GM18526 (cell line): ENCODE data around the gene CTNNA2.

ENCODE experiments used
- POLR2A ChIP-seq: IDR thresholded peaks from 3 replicates; pipeline ENCODE4 v1.6.1; 2011; ENCODE audit not compliant: insufficient read length; ENCODE audit errors: extremely low read depth

Gene CTNNA2

GRCh38 chr2:79717364-79718007, 204.6 kb downstream of the CTNNA2 start:
- no peak for TF ChIP-seq POLR2A

GRCh38 chr2:79721061-79721460, 208.2 kb downstream of the CTNNA2 start:
- TF ChIP-seq POLR2A: no peak

GRCh38 chr2:79721966-79722365, 209.1 kb downstream of the CTNNA2 start:
- no peak for TF ChIP-seq POLR2A

- no peak for TF ChIP-seq POLR2A
These were observed 211.0 kb downstream of the CTNNA2 start for GRCh38 chr2:79723830-79724229.

- no peak for TF ChIP-seq POLR2A
These were observed 216.7 kb downstream of the CTNNA2 start for GRCh38 chr2:79729532-79729931.

- TF ChIP-seq POLR2A: no peak
These were observed 221.7 kb downstream of the CTNNA2 start for GRCh38 chr2:79734518-79734917.

GRCh38 chr2:79740879-79741443, 228.1 kb downstream of the CTNNA2 start:
- no peak for TF ChIP-seq POLR2A

GRCh38 chr2:79750321-79750720, 237.5 kb downstream of the CTNNA2 start:
- TF ChIP-seq POLR2A: no peak

GRCh38 chr2:79757526-79757925, 244.7 kb downstream of the CTNNA2 start:
- no peak for TF ChIP-seq POLR2A

GRCh38 chr2:79758042-79758441, 245.2 kb downstream of the CTNNA2 start:
- no peak for TF ChIP-seq POLR2A

- TF ChIP-seq POLR2A: no peak
These were observed 246.0 kb downstream of the CTNNA2 start for GRCh38 chr2:79758749-79759282.

GRCh38 chr2:79770926-79771325, 258.1 kb downstream of the CTNNA2 start:
- no peak for TF ChIP-seq POLR2A

- TF ChIP-seq POLR2A: no peak
These were observed 258.6 kb downstream of the CTNNA2 start for GRCh38 chr2:79771493-79771892.

GRCh38 chr2:79774016-79774415, 261.2 kb downstream of the CTNNA2 start:
- TF ChIP-seq POLR2A: no peak

- TF ChIP-seq POLR2A: no peak
These were observed 263.6 kb downstream of the CTNNA2 start for GRCh38 chr2:79776461-79776860.

GRCh38 chr2:79780781-79781180, 267.9 kb downstream of the CTNNA2 start:
- TF ChIP-seq POLR2A: no peak
